Upper lobe of left lung (tissue), 4 donors: ENCODE measurements around the gene GYS2.

Experiments used
- POLR2A ChIP-seq, 4 donors: fragments of 450-650 bp; IDR thresholded peaks; one replicate each; pipeline ENCODE4 v1.5.1; 2016 to 2017; ENCODE audit warnings: antibody characterized with exemption in 4 of 4, mild to moderate bottlenecking in 2 of 4
- POLR2AphosphoS5 ChIP-seq, 2 donors: sonication (generic); formaldehyde crosslinking; IDR thresholded peaks; one replicate each; pipeline ENCODE4 v1.5.1; 2017; ENCODE audit warnings: antibody characterized with exemption in 2 of 2
- TF ChIP-seq, protein P1 (sequence below), 6 experiments: fragments of 450-650 bp in 4 of 6; fragments of 200-600 bp in 2 of 6; sonication (generic) in 2 of 6; IDR thresholded peaks; one replicate each; pipeline ENCODE4 v1.5.1; 2016 to 2019; ENCODE audit warnings: antibody characterized with exemption in 6 of 6

DNA sequence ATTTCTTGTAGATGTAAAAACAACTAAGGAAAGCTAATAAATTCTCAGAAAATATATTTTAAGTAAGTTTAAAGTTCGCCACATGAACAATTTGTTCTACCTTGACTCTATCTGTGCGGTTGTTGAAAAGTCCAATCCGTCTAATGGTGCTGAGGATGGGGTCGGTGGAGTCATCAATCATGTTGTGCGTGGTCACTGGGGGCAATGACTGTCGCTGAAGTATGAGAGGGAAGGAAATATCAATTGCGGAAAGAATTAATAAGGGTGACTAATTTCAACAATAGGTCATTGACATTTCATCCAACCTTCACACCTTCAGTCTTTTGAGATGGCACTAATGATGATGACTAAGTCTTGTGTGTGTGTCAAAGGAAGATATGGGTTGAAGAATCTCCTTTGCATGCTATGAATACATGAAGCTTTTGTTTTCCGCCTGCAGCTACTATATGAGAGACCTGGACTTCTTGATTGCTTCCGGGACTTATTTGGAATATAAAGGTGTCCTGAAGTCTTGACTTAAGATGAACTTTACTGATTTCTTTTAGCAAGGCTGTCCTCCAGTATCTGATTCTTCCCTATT lies 46.5 kb downstream of the GYS2 start:
- TF ChIP-seq, protein P1, sequence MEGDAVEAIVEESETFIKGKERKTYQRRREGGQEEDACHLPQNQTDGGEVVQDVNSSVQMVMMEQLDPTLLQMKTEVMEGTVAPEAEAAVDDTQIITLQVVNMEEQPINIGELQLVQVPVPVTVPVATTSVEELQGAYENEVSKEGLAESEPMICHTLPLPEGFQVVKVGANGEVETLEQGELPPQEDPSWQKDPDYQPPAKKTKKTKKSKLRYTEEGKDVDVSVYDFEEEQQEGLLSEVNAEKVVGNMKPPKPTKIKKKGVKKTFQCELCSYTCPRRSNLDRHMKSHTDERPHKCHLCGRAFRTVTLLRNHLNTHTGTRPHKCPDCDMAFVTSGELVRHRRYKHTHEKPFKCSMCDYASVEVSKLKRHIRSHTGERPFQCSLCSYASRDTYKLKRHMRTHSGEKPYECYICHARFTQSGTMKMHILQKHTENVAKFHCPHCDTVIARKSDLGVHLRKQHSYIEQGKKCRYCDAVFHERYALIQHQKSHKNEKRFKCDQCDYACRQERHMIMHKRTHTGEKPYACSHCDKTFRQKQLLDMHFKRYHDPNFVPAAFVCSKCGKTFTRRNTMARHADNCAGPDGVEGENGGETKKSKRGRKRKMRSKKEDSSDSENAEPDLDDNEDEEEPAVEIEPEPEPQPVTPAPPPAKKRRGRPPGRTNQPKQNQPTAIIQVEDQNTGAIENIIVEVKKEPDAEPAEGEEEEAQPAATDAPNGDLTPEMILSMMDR (IDR thresholded peaks at IDR 0.05) = no peak
- TF ChIP-seq POLR2A (IDR thresholded peaks at IDR 0.05) (no peak), POLR2AphosphoS5 (IDR thresholded peaks at IDR 0.05) (no peak)
